HepG2 (cell line): ENCODE results near the gene ABCG5. TPM values are rescaled to one million over a fixed set of nuclear protein-coding genes. Genes with fewer than 3 reads are reported as not detected.

Experiments
- ARID2 ChIP-seq: sonication (generic); formaldehyde crosslinking; IDR thresholded peaks from 2 replicates; pipeline ENCODE4 v1.8.1; 2022; ENCODE audit warnings: mild to moderate bottlenecking, missing genetic modification reagents, borderline replicate concordance
- ARNT2 ChIP-seq: sonication (generic); formaldehyde crosslinking; IDR thresholded peaks from 2 replicates; pipeline ENCODE4 v1.8.0; 2022; ENCODE audit warnings: mild to moderate bottlenecking, low read depth, missing genetic modification reagents, moderate library complexity
- CBFB ChIP-seq: sonication (generic); formaldehyde crosslinking; IDR thresholded peaks from 2 replicates; pipeline ENCODE4 v1.4.0; 2020; ENCODE audit warnings: missing genetic modification reagents
- CCAR2 ChIP-seq: fragments of 200-400 bp; formaldehyde crosslinking; optimal IDR thresholded peaks from 2 replicates; pipeline ENCODE3; 2018; ENCODE audit warnings: low read depth, mild to moderate bottlenecking, low read length, moderate library complexity
- JDP2 ChIP-seq: sonication (generic); formaldehyde crosslinking; IDR thresholded peaks from 2 replicates; pipeline ENCODE4 v1.8.1; 2022; ENCODE audit warnings: missing genetic modification reagents, borderline replicate concordance
- JUNB ChIP-seq: sonication (generic); formaldehyde crosslinking; IDR thresholded peaks from 2 replicates; pipeline ENCODE4 v1.8.0; 2022; ENCODE audit warnings: missing genetic modification reagents, mild to moderate bottlenecking, borderline replicate concordance
- MAX ChIP-seq: IDR thresholded peaks from 2 replicates; pipeline ENCODE4 v1.6.1; 2012; ENCODE audit warnings: inconsistent platforms
- MTF2 ChIP-seq: sonication (generic); formaldehyde crosslinking; IDR thresholded peaks from 2 replicates; pipeline ENCODE4 v1.5.0; 2020; ENCODE audit warnings: missing genetic modification reagents, borderline replicate concordance
- MYC ChIP-seq: sonication (generic); formaldehyde crosslinking; IDR thresholded peaks from 2 replicates; pipeline ENCODE4 v1.9.0; 2021; ENCODE audit warnings: missing genetic modification reagents, borderline replicate concordance
- NCOR1 ChIP-seq: fragments of 200-600 bp; sonication (generic); IDR thresholded peaks from 2 replicates; pipeline ENCODE4 v1.7.0; 2017; ENCODE audit warnings: antibody characterized with exemption, low read length, borderline replicate concordance
- NR2C2 ChIP-seq: sonication (generic); formaldehyde crosslinking; IDR thresholded peaks from 2 replicates; pipeline ENCODE4 v1.4.0; 2020; ENCODE audit warnings: missing genetic modification reagents, mild to moderate bottlenecking, moderate library complexity, borderline replicate concordance
- PHF8 ChIP-seq: sonication (generic); formaldehyde crosslinking; IDR thresholded peaks from 2 replicates; pipeline ENCODE4 v1.5.0; 2020; ENCODE audit warnings: missing genetic modification reagents
- PREB ChIP-seq: sonication (generic); formaldehyde crosslinking; IDR thresholded peaks from 2 replicates; pipeline ENCODE4 v1.4.0; 2020; ENCODE audit warnings: missing genetic modification reagents
- RCOR2 ChIP-seq: IDR thresholded peaks from 2 replicates; pipeline ENCODE4 v1.6.1; 2016; ENCODE audit warnings: missing biosample characterization, missing genetic modification reagents
- SAP130 ChIP-seq: IDR thresholded peaks from 2 replicates; pipeline ENCODE4 v1.6.1; 2016; ENCODE audit warnings: low read depth
- TBX3 ChIP-seq: fragments of 450-650 bp; IDR thresholded peaks from 2 replicates; pipeline ENCODE4 v1.6.1; 2017; ENCODE audit warnings: antibody characterized with exemption, mild to moderate bottlenecking, inconsistent platforms, borderline replicate concordance
- ZBTB1 ChIP-seq: sonication (generic); formaldehyde crosslinking; IDR thresholded peaks from 2 replicates; pipeline ENCODE4 v1.4.0; 2020; ENCODE audit warnings: missing genetic modification reagents, borderline replicate concordance
- ZFP91 ChIP-seq: sonication (generic); formaldehyde crosslinking; IDR thresholded peaks from 2 replicates; pipeline ENCODE4 v1.9.0; 2022; ENCODE audit warnings: missing genetic modification reagents, mild to moderate bottlenecking, borderline replicate concordance
- ZNF7 ChIP-seq: IDR thresholded peaks from 2 replicates; pipeline ENCODE4 v1.6.1; 2016; ENCODE audit warnings: missing biosample characterization, missing genetic modification reagents
- ZNF879 ChIP-seq: sonication (generic); formaldehyde crosslinking; IDR thresholded peaks from 2 replicates; pipeline ENCODE4 v1.8.1; 2023; ENCODE audit warnings: missing genetic modification reagents
- polyA plus RNA-seq, 8 experiments: library from polyadenylated mRNA; depleted of rRNA in 3 of 8; stranded (reverse) in 7 of 8; unstranded in 1 of 8; fragments of >200 nt; fragmentation: Illumina TruSeq in 4 of 8; extraction: Trizol in 4 of 8; gene quantifications; 2 replicates each; pipeline versions ENCODE4 v1.2.1 to v1.2.3, GENCODE V29; 2011 to 2016; ENCODE audit warnings: low read depth in 4 of 8, missing spikeins in 1 of 8, mixed read lengths in 1 of 8; ENCODE audit not compliant: insufficient read depth in 1 of 8
- total RNA-seq, 5 experiments: library from RNA; depleted of rRNA; stranded (reverse); fragments of >200 nt; fragmentation: Illumina TruSeq; extraction: Trizol; gene quantifications; 2 replicates each; pipeline ENCODE4 v1.2.3, GENCODE V29; 2016; ENCODE audit warnings: low read depth in 1 of 5
- TF ChIP-seq, protein P1 (sequence below): IDR thresholded peaks from 2 replicates; pipeline ENCODE4 v1.6.1; 2016; ENCODE audit warnings: low read depth, missing genetic modification reagents, missing compliant biosample characterization
- TF ChIP-seq, protein P2 (sequence below): sonication (generic); formaldehyde crosslinking; IDR thresholded peaks from 2 replicates; pipeline ENCODE4 v1.5.0; 2020; ENCODE audit warnings: missing genetic modification reagents, mild to moderate bottlenecking, borderline replicate concordance

The ABCG5 gene
- total and polyA plus RNA-seq, 2 of the 13 experiments (the other 11 are each of a cell fraction or from before 2014, with no cell fraction given), result 15.1 to 39.0 TPM

GRCh38 chr2:43842866-43843226, 4.2 kb upstream of the ABCG5 start (continued):
- TF ChIP-seq PHF8 (CRISPR knock-in tag) (no peak), MTF2 (CRISPR knock-in tag) (no peak), MYC (CRISPR knock-in tag) (no peak), JDP2 (CRISPR knock-in tag) (no peak), ZFP91 (no peak), ZNF879 (CRISPR knock-in tag) (no peak), ZNF7 (CRISPR knock-in tag) (no peak), NR2C2 (CRISPR knock-in tag) (peak; percentile 22; the same call in 1 of the 2 replicates), RCOR2 (no peak), SAP130 (CRISPR knock-in tag) (no peak), CBFB (CRISPR knock-in tag) (no peak), MAX (peak; percentile 51), NCOR1 (0 out of 2 replicates have a peak, but pooled peaks have one; percentile 17), ARNT2 (0 out of 2 replicates have a peak, but pooled peaks have one; percentile 32), JUNB (CRISPR knock-in tag) (0 out of 2 replicates have a peak, but pooled peaks have one; percentile 23), PREB (CRISPR knock-in tag) (no peak), ZBTB1 (CRISPR knock-in tag) (no peak), TBX3 (peak; percentile 5; the same call in 1 of the 2 replicates), ARID2 (CRISPR knock-in tag) (no peak), CCAR2 (no peak)
- TF ChIP-seq, protein P1, sequence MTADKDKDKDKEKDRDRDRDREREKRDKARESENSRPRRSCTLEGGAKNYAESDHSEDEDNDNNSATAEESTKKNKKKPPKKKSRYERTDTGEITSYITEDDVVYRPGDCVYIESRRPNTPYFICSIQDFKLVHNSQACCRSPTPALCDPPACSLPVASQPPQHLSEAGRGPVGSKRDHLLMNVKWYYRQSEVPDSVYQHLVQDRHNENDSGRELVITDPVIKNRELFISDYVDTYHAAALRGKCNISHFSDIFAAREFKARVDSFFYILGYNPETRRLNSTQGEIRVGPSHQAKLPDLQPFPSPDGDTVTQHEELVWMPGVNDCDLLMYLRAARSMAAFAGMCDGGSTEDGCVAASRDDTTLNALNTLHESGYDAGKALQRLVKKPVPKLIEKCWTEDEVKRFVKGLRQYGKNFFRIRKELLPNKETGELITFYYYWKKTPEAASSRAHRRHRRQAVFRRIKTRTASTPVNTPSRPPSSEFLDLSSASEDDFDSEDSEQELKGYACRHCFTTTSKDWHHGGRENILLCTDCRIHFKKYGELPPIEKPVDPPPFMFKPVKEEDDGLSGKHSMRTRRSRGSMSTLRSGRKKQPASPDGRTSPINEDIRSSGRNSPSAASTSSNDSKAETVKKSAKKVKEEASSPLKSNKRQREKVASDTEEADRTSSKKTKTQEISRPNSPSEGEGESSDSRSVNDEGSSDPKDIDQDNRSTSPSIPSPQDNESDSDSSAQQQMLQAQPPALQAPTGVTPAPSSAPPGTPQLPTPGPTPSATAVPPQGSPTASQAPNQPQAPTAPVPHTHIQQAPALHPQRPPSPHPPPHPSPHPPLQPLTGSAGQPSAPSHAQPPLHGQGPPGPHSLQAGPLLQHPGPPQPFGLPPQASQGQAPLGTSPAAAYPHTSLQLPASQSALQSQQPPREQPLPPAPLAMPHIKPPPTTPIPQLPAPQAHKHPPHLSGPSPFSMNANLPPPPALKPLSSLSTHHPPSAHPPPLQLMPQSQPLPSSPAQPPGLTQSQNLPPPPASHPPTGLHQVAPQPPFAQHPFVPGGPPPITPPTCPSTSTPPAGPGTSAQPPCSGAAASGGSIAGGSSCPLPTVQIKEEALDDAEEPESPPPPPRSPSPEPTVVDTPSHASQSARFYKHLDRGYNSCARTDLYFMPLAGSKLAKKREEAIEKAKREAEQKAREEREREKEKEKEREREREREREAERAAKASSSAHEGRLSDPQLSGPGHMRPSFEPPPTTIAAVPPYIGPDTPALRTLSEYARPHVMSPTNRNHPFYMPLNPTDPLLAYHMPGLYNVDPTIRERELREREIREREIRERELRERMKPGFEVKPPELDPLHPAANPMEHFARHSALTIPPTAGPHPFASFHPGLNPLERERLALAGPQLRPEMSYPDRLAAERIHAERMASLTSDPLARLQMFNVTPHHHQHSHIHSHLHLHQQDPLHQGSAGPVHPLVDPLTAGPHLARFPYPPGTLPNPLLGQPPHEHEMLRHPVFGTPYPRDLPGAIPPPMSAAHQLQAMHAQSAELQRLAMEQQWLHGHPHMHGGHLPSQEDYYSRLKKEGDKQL (CRISPR knock-in tag), result no peak
- TF ChIP-seq, protein P2, sequence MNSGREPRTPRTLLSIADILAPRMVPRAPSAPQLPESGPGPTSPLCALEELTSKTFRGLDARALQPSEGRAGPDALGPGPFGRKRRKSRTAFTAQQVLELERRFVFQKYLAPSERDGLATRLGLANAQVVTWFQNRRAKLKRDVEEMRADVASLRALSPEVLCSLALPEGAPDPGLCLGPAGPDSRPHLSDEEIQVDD (CRISPR knock-in tag), result no peak
